GM15510 (cell line): ENCODE measurements around the gene ZNF865.

Experiments
- POLR2A ChIP-seq: IDR thresholded peaks from 3 replicates; pipeline ENCODE4 v1.6.1; 2011; ENCODE audit warnings: borderline replicate concordance; ENCODE audit not compliant: insufficient read length; ENCODE audit errors: extremely low read depth

Gene ZNF865

GRCh38 chr19:55652311-55653128 is 47.1 kb downstream of the ZNF865 start:
- TF ChIP-seq POLR2A = no peak

- TF ChIP-seq POLR2A = peak; percentile 84
Measured at GRCh38 chr19:55653651-55654322, 48.3 kb downstream of the ZNF865 start.

GRCh38 chr19:55654323-55654867 is 48.9 kb downstream of the ZNF865 start:
- no peak for TF ChIP-seq POLR2A

- peak; percentile 83 for TF ChIP-seq POLR2A
Measured at GRCh38 chr19:55654868-55655647, 49.6 kb downstream of the ZNF865 start, which contains the start of gene U2AF2. TSS of gene U2AF2 (plus strand) at chr19:55655035. CDS start at chr19:55655105, 70 bp downstream.

DNA sequence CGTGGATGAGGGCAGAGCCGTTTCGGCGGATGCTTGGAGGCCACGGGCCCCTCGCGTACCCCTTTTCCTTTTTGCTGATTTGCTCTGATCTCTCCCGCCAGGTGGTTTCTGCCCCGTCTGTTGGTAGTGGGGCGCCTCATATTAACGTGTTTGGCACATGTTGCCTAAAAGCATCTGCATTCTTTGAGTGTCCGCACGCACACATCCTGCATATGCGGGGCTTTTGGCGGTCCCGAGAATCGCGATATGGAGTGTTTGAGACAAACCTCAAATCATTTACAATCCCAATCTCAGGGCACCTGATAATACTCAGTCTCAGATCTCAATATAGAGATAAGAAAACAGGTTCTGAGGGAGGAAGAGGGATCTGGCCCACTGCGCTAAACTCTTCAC is 50.2 kb downstream of the ZNF865 start:
- no peak for TF ChIP-seq POLR2A

- TF ChIP-seq POLR2A = no peak
Measured at GRCh38 chr19:55656552-55656951, 51.1 kb downstream of the ZNF865 start.

- no peak for TF ChIP-seq POLR2A
Measured at GRCh38 chr19:55656988-55657747, 51.7 kb downstream of the ZNF865 start.

- TF ChIP-seq POLR2A = no peak
Measured at GRCh38 chr19:55658846-55659459, 53.5 kb downstream of the ZNF865 start.

- TF ChIP-seq POLR2A = no peak
Measured at GRCh38 chr19:55659822-55660221, 54.4 kb downstream of the ZNF865 start.

GRCh38 chr19:55660404-55660803 is 55.0 kb downstream of the ZNF865 start:
- no peak for TF ChIP-seq POLR2A

DNA sequence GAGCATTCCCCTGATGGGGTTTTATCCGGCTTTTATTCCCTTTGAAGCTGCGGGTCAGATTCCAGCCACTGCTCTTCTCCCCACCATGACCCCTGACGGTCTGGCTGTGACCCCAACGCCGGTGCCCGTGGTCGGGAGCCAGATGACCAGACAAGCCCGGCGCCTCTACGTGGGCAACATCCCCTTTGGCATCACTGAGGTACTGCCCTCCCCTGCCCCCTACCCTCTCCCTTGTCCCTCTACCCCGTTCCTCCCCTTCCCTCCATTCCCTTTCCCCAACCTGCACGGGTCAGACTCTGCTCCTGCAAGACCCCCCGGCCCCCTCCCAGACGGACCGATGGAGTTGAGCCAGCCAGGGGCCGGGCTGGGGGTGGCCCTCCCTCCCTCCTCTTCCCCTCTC is 55.5 kb downstream of the ZNF865 start:
- no peak for TF ChIP-seq POLR2A

GRCh38 chr19:55661826-55662225 is 56.4 kb downstream of the ZNF865 start:
- no peak for TF ChIP-seq POLR2A

GRCh38 chr19:55663846-55664536 is 58.5 kb downstream of the ZNF865 start:
- TF ChIP-seq POLR2A = no peak
